Mesothelial cell of epicardium (in vitro differentiated cells): Measurements from ENCODE around the gene SRSF11. TPM values are rescaled to one million over a fixed set of nuclear protein-coding genes. Genes with fewer than 3 reads are reported as not detected.
A peak's percentile ranks its signal among the peaks of the same experiment; 100 is the strongest.

Experiments
- DNase-seq, 2 experiments: peaks; one replicate each; pipeline ENCODE4 v3.0.0; 2021; ENCODE audit warnings: low spot score in 2 of 2; ENCODE audit not compliant: unreplicated experiment in 2 of 2
- H3K27ac Mint-ChIP-seq: 2 replicates; pipeline ENCODE4 v1.8.0; 2021; ENCODE audit warnings: mixed read lengths
- H3K27me3 Mint-ChIP-seq: 2 replicates; pipeline ENCODE4 v1.8.0; 2021; ENCODE audit warnings: low read depth, mixed read lengths
- H3K36me3 Mint-ChIP-seq: 2 replicates; pipeline ENCODE4 v1.8.0; 2021; ENCODE audit warnings: mixed read lengths
- H3K4me1 Mint-ChIP-seq: 2 replicates; pipeline ENCODE4 v1.8.0; 2021; ENCODE audit warnings: mixed read lengths
- H3K4me3 Mint-ChIP-seq: 2 replicates; pipeline ENCODE4 v1.8.0; 2021; ENCODE audit warnings: mild to moderate bottlenecking, moderate library complexity, mixed read lengths
- H3K9me3 Mint-ChIP-seq: 2 replicates; pipeline ENCODE4 v1.8.0; 2021; ENCODE audit warnings: mixed read lengths
- total RNA-seq: library from RNA; stranded (reverse); gene quantifications from 3 replicates; pipeline ENCODE4 v1.2.1, GENCODE V29; 2021
- TF ChIP-seq, protein P1 (sequence below): fragments of 200-600 bp; sonication (generic); IDR thresholded peaks from one replicate; pipeline ENCODE4 v1.5.0; 2021; ENCODE audit warnings: antibody characterized with exemption; ENCODE audit not compliant: unreplicated experiment

Gene SRSF11
- total RNA-seq, 1 donor from 2014 or later, result 357 TPM

DNA sequence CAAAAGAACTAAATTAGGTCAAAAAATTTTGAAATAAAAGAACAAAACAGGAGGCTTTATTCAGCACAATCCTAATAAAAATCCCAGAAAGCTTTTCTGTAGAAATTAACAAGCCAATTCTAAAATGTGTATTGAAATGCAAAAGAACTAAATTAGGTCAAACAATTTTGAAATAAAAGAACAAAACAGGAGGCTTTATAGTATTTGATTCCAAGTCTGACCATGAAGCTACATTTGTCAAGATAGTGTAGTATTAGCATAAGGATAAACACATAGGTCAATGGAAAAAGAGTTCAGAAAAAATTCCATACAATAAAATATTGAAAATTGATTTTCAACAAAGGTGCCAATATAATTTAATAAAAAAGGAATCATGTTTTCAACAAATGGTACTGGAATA, 26.6 kb upstream of the SRSF11 start:
- H3K9me3 Mint-ChIP-seq, result peaks cover 5% of the 10 kb centered on the region
- no peak overlapping the region for H3K4me3 Mint-ChIP-seq
- no peak for DNase-seq
- H3K4me1 Mint-ChIP-seq, result no peaks in the 10 kb centered on the region
- no peak overlapping the region for H3K27ac Mint-ChIP-seq
- H3K36me3 Mint-ChIP-seq, result peaks cover 1% of the 10 kb centered on the region
- TF ChIP-seq, protein P1, sequence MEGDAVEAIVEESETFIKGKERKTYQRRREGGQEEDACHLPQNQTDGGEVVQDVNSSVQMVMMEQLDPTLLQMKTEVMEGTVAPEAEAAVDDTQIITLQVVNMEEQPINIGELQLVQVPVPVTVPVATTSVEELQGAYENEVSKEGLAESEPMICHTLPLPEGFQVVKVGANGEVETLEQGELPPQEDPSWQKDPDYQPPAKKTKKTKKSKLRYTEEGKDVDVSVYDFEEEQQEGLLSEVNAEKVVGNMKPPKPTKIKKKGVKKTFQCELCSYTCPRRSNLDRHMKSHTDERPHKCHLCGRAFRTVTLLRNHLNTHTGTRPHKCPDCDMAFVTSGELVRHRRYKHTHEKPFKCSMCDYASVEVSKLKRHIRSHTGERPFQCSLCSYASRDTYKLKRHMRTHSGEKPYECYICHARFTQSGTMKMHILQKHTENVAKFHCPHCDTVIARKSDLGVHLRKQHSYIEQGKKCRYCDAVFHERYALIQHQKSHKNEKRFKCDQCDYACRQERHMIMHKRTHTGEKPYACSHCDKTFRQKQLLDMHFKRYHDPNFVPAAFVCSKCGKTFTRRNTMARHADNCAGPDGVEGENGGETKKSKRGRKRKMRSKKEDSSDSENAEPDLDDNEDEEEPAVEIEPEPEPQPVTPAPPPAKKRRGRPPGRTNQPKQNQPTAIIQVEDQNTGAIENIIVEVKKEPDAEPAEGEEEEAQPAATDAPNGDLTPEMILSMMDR, result no peak
- H3K27me3 Mint-ChIP-seq, result no peaks in the 10 kb centered on the region

DNA sequence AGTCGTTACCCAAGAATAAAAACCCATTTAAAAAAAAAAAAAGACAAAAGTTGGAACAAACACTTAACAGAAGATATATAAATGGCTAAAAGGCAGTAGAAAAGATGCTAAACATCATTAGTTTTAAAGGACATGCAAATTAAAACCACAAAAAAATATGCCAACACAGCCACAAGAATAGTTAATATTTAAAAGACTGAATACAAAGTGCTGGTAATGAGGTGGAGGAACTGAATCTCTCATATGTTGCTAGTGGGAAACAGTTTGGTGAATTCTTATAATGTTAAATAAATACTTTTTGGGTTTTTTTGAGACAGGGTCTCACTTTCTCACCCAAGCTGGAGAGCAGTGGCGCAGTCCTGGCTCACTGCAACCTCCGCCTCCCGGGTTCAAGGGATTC, 25.8 kb upstream of the SRSF11 start:
- Mint-ChIP-seq H3K9me3 (peaks cover 5% of the 10 kb centered on the region), H3K27me3 (no peaks in the 10 kb centered on the region), H3K27ac (no peak overlapping the region), H3K4me1 (no peaks in the 10 kb centered on the region), H3K36me3 (peaks cover 1% of the 10 kb centered on the region), H3K4me3 (no peak overlapping the region)
- no peak for DNase-seq
- TF ChIP-seq, protein P1, result no peak

DNA sequence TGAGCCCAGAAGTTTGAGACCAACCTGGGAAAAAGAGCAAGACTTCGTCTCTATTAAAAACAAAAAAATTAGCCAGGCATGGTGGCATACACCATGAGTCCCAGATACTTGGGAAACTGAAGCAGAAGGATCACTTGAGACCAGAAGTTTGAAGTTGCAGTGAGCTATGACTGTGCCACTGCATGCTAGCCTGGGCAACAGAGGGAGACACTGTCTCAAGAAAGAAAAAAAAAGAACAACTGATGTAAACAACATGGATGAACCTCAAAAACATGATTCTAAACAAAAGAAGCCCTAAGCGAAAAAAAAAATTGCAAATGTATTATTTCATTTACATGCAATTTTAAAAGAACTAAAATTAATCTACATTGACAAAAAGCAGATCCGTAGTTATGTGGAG, 24.8 kb upstream of the SRSF11 start:
- Mint-ChIP-seq H3K4me3 (no peak overlapping the region), H3K36me3 (peaks cover 1% of the 10 kb centered on the region), H3K9me3 (peaks cover 5% of the 10 kb centered on the region), H3K27me3 (no peaks in the 10 kb centered on the region), H3K27ac (no peak overlapping the region), H3K4me1 (no peaks in the 10 kb centered on the region)
- no peak for DNase-seq
- TF ChIP-seq, protein P1, result no peak

DNA sequence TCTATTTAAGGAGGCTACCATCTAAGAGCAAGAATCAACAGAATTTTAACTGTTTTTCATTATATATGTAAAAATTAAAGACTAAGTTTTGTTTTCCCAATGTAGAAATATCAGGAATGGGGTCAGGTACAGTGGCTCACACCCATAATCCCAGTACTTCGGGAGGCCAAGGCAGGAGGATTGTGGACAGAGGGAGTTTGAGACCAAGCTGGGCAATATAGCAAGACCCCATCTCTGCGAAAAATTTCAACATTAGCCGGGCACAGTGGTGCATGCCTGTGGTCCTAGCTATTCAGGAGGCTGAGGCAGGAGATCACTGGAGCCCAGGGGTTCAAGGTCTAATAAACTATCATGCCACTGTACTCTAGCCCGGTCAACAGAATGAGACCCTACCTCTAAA, 21.1 kb upstream of the SRSF11 start:
- H3K27ac Mint-ChIP-seq, result no peak overlapping the region
- no peak for DNase-seq
- H3K9me3 Mint-ChIP-seq, result no peaks in the 10 kb centered on the region
- no peaks in the 10 kb centered on the region for H3K27me3 Mint-ChIP-seq
- no peak overlapping the region for H3K4me3 Mint-ChIP-seq
- TF ChIP-seq, protein P1, result no peak
- no peaks in the 10 kb centered on the region for H3K36me3 Mint-ChIP-seq
- peaks cover 18% of the 10 kb centered on the region for H3K4me1 Mint-ChIP-seq

DNA sequence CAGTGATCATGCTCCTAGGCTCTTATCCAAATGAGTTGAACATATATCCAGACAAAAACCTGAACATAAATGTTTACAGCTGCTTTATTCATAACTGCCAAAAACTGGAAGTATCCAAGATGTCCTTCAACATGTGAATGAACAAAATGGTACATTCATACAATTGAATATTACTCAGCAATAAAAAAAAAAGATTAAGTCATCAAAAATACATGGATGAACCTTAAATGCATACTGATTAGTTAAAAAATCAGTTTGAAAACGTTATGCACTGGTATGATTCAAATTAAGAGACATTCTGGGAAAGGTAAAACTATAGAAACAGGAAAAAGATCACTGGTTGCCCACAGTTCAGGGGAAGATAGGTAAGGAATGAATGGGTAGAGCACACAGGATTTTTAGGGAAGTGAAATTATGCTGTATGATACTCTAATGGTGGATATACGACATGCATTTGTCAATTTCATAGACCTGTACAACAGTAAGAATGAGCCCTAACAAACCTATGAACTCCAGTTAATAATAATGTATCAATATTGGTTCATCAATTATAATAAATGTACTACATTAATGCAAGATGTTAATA, 18.9 kb upstream of the SRSF11 start:
- TF ChIP-seq, protein P1, result no peak
- no peaks in the 10 kb centered on the region for H3K9me3 Mint-ChIP-seq
- no peak overlapping the region for H3K4me3 Mint-ChIP-seq
- H3K27me3 Mint-ChIP-seq, result no peaks in the 10 kb centered on the region
- H3K27ac Mint-ChIP-seq, result no peak overlapping the region
- H3K4me1 Mint-ChIP-seq, result peaks cover 29% of the 10 kb centered on the region
- no peaks in the 10 kb centered on the region for H3K36me3 Mint-ChIP-seq
- no peak for DNase-seq

DNA sequence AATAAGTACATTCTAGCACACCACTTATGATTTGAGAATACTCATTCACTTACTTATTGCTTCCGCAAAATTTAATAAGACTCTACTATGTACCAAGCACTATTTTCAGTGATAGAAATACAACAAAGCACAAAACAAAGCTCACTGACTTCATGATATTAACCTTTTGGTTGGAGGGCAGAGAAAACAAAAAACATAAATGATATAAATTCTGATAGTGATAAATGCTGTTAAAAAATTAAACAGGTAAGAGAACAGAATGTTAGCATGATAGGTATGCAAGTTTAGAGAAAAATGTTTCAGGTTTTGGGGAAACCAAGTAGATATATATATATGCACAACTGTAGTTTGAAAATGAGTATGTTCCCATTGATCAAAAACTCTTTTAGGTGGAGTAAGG, 17.0 kb upstream of the SRSF11 start:
- no peaks in the 10 kb centered on the region for H3K9me3 Mint-ChIP-seq
- H3K36me3 Mint-ChIP-seq, result no peaks in the 10 kb centered on the region
- H3K27me3 Mint-ChIP-seq, result no peaks in the 10 kb centered on the region
- H3K27ac Mint-ChIP-seq, result no peak overlapping the region
- DNase-seq, result no peak
- H3K4me1 Mint-ChIP-seq, result peaks cover 38% of the 10 kb centered on the region
- TF ChIP-seq, protein P1, result no peak
- peak overlapping the region; percentile 99 for H3K4me3 Mint-ChIP-seq
